Thyroid gland (tissue), 4 donors: Measurements from ENCODE around the gene SCARF1.
A peak's percentile ranks its signal among the peaks of the same experiment; 100 is the strongest.

Experiments used
- CTCF ChIP-seq, 6 experiments: fragments of 200-600 bp in 3 of 6; fragments of 450-650 bp in 3 of 6; sonication (generic) in 3 of 6; IDR thresholded peaks; one replicate each; pipeline ENCODE4 v1.5.1; 2016 to 2019; ENCODE audit warnings: antibody characterized with exemption in 6 of 6, mild to moderate bottlenecking in 2 of 6, inconsistent platforms in 1 of 6, moderate library complexity in 1 of 6
- POLR2A ChIP-seq, 2 donors: fragments of 450-650 bp; IDR thresholded peaks; one replicate each; pipeline ENCODE4 v1.6.1; 2017; ENCODE audit warnings: antibody characterized with exemption in 2 of 2, mild to moderate bottlenecking in 2 of 2, moderate library complexity in 1 of 2

- TF ChIP-seq CTCF (IDR thresholded peaks at IDR 0.05) (peak in 3 of 6 experiments; percentile 44 to 50 (median 46)), POLR2A (IDR thresholded peaks at IDR 0.05) (peak in 1 of 2 donors; percentile 70)
These were observed 2.1 kb downstream of the SCARF1 start for GRCh38 chr17:1643293-1643998.
